Stimulated activated CD4-positive, alpha-beta T cell treated with anti-CD3 and anti-CD28 coated beads, TNF-alpha, amount 100 ng/mL, for 4 hours (primary cell): ENCODE measurements around the gene E2F6.

Experiments used
- DNase-seq, 3 experiments: peaks; one replicate each; pipeline ENCODE4 v3.0.0-alpha.2; 2020; ENCODE audit warnings: low read depth in 3 of 3

Gene E2F6

DNA sequence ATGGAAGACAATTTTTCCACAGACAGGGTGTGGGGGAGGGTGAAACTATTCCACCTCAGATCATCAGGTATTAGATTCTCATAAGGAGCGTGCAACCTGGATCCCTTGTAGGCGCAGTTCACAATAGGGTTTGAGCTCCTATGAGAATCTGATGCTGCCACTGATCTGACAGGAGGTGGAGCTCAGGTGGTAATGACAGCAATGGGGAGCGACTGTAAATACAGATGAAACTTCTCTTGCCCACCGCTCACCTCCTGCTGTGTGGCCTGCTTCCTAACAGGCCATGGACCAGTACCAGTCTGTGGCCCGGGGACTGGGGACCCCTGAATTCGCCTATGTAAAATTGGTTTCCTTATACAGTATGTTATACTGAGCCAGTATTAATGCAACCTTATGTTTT is 27.3 kb upstream of the E2F6 start:
- no peak for DNase-seq

DNA sequence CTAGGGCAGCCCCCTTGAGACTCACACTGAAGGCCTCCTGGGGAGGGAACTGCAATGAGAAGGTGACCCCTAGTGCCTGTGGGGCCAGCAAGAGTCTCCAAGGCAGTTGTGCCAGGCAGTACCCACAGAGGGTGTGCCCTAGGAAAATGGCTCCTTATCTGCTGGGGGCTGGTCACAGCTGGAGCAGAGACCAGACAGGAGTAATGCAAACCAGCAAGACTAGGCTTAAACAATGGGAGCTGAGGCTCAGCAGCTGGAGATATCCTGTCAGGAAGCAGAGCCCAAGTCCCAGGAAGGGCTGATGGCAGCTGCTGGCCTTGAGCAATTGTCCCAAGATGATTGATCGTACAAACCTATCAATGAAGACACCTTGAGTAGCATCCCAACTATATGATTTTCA is 26.8 kb upstream of the E2F6 start:
- no peak for DNase-seq

GRCh38 chr2:11492244-11492643 is 26.3 kb upstream of the E2F6 start:
- DNase-seq, result no peak

- DNase-seq, result no peak
These were observed 25.5 kb upstream of the E2F6 start for GRCh38 chr2:11491348-11491933.

GRCh38 chr2:11490194-11490593 is 24.2 kb upstream of the E2F6 start:
- no peak for DNase-seq

GRCh38 chr2:11488809-11489208 is 22.8 kb upstream of the E2F6 start:
- DNase-seq, result no peak

DNA sequence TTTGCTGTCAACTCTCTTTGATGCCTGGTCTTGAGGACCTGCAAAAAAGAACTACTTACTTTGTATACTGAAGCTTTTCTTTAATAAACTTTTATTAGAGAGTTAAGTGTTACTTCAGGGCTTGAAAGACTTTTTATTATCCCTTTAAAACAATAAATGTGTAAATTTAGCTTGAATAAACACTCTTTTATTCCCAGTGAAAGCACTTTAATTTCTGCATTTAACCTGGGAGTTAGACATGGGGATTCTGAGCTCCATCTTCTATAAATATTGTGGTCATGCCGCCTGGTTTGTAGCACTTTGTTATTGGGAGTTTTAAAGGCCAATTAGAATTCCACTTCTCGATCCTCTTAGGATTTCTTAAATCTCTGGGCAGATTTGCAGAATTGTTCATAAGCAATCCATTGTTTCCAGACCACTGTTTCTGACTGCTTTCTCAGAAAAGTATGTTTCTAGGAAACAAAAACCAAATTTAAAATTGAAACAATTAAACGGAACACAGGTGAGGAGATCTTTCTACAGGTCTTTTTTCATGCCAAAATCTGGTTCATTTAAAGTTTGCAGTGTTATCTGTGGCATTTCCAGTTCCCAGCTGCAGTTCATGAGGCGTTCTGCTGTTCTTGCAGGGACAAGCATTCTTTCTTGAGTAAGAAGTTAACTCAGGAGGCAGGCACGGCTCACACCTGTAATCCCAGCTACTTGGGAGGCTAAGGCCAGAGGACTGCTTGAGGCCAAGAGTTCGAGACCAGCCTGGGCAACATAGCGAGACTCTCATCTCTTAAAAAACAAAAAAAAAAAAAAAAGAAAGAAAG is 18.1 kb upstream of the E2F6 start:
- no peak for DNase-seq

DNA sequence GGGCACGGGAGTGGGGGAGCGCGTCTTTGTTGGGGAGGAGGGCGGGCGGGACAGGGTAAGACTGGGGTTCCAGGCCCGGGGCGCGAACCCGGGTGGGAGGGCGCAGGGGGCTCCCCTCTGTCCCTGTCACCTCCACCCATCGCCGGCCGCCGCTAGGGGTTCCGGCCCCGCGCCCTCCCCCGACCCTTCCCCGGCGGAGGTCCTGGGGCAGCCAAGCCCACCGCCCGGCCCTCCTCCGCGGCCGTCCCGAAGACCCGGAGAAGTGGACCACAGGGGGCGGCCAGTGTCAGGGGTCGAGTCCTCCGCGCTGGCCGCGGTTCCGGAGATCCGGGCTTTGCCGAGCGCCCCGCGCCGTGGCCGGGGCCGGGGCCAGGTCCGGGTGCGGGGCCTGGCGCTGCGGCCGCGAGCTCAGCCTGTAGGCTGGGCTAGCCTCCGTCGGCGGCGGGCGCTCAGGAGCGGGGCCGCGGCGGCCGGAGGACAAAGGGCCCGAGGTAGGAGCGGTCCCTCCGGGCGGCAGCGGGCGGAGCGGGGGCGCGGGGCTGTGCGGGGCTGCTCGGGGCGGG is 16.6 kb upstream of the E2F6 start:
- no peak for DNase-seq

- no peak for DNase-seq
These were observed 16.0 kb upstream of the E2F6 start for GRCh38 chr2:11481789-11482472.

DNA sequence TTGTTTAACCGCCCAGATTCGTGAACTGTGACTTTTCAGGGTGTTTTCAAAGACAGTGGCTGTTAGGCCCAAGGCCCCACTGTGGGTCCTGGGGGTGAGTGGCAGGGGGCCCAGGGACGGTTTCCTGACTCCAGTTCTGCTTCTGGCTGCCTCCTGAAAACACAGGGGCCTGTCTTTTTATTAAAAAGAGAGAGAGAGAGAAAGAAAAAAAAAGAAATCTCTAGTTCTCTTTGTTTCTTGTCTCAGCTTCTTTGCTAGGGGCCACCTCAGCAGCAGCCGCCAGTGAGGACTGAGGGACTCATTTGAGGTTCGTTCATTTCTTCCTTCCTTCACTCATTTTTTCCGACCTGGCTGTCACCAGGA is 15.4 kb upstream of the E2F6 start:
- no peak for DNase-seq

DNA sequence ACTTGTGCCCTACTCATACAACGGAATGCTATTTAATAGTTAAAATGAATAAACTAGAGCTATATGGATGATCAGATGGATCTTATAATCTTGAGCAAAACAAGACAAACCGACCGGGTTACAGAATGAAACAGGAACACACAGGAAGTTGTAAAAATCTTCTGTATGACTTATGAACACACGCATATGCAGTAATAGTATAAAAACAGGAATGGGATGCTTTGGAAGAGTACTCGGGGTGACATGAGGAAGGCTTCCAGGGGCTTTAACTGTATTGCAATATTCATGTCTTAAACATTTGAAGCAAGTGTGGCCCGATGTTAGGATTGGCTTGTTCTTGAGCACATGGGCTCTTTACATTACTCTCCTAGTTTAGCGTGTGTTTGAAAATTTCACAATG is 14.9 kb upstream of the E2F6 start:
- DNase-seq, result no peak

- no peak for DNase-seq
These were observed 14.4 kb upstream of the E2F6 start for GRCh38 chr2:11480406-11480805.

DNA sequence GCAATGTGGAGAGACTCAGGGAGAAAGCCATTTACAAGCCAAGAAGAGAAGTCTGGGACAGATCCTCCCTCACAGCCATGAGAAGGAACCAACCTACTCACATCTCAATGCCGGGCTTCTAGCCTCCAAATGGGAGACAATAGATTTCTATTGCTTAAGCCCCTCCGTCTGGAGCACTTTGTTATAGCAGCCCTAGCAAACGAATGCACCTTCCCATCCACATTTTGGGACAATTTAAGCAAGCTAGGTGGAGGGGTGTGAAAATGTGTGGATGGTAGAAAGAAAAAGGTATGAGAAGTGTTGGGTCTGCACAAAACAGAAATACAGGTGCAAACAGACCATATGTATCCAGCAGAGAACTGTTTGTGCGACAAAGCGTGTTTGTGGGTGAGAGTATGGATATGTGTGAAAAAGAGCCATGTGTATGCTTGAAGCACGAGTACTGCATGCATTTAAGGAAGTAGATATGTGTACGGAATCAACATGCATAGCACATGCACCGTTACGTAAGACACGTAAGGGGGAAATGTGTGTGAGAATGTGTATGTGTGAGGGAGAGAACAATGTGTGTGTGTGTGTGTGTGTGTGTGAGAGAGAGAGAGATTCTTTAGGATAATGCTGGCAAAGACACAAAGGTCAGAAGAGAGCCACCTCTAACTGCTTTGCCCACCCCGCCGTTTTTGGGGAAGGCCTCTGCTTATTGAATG is 13.1 kb upstream of the E2F6 start:
- DNase-seq, result no peak

- DNase-seq, result peak; percentile 64 to 72 (median 66)
These were observed 12.0 kb upstream of the E2F6 start for GRCh38 chr2:11477994-11478393.

DNA sequence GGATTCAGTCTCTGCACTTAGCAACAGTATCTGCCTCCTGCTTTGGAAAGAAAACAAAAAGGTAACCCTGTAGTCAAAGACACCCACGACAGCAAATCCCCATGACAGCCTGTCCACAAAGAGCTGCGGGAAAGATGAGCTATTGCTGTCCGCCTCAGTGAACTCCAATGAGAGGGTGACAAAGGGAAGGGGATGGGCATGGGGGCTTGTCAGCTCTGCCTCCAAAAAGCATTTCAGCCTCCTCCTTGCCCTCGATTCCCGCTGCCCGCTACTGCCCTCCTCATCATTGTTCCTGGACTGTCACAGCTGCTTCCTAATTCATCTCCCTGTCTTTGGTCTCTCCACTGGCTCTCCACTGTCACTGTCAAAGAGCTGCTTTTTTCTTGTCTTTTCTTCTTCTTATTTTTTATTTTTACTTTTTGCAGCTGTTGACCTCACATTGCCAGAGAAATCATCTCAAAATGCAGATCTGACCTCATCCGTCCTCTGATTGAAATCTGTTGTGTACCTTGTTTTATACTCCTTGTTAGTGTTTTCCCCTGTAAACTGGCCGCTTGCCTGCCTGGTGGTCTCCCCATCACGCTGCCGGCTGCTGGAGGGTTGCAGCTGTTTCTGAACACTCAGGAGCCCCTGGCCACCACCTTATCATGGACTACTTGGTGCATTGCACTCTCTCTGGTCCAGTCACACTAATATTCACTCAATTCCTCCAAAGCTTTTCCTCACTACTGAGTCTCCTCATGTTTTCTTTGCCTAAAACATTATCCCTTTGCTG is 7.9 kb upstream of the E2F6 start:
- DNase-seq, result no peak

- no peak for DNase-seq
These were observed 1.8 kb upstream of the E2F6 start for GRCh38 chr2:11467749-11468148.

DNA sequence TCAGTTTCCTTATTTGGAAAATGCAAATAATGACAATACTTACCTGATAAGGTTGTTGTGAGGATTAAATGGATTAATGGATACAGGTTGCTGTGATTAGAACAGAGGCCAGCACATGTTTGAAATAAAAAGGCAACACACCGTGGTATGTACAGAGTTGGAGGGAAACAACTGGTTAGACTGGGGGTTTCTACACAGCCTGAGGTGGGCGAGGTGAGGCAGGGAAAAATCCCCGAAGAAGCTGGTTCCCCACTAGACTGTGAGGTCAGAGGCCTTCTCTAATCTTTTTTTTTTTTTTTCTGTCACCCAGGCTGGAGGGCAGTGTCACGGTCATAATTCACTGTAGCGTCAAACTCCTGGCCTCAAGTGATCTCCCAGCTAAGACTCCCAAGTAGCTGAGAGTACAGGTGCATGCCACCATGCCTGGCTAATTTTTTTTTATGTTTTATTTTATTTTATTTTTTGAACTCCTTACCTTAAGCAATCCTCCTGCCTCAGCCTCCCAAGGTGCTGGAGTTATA is 1.2 kb upstream of the E2F6 start:
- DNase-seq, result no peak

DNA sequence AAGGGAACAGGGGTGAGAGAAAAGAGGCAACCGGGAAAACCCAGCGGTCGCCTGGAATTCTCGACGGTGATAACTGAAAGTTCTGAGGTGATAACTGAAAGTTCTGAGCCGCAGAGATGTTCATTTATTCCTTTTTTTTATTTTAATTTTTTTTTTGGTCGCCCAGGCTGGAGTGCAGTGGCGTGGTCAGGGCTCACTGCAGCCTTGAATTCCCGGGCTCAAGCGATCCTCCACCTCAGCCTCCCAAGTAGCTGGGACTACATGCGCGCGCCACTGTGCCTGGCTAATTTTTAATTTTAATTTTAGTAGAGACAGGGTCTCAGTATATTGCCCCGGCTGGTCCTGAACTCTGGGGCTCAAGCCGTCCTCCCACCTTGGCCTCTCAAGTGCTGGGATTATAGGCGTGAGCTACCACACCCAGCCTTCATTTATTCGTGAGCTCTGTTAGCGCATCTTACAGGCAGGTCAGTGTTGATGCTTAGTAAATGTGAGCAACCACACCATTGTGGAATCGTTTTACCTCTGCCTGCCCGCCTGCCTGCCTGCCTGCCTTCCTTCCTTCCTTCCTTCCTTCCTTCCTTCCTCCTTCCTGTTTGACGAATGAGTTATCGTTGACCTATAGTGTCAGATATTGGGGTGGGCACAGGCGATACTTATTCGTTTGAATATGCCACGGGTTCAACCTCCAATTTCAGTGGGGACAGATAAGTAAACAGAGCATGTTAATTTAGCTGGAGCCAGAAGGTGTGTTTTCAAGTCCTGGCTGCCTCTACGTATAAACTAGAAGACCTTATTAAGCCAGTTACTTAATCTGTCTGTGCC is 557 bp upstream of the E2F6 start:
- no peak for DNase-seq

GRCh38 chr2:11465110-11465484 is 864 bp downstream of the E2F6 start:
- no peak for DNase-seq

DNA sequence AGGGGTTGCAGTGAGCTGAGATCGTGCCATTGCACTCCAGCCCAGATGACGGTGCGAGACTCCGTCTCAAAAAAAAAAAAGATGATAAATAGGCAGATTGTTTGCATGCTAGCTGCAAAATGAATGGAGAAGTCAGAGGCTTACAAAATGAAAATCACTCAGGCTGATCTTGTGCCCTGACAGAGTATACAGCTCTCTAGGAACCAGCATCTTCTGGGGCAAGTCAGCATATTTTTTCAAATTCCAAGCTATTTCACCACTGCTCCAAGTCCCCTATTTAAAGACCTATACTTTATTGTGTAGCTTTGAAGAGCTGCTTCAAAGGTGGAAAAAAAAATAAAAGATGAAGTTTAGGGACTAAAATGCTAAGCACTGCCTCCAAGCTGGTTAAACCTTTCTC is 6.1 kb downstream of the E2F6 start:
- DNase-seq, result no peak
